RWPE2 (cell line): ENCODE measurements around the gene PRKCE.

Experiments used
- ATAC-seq: fragments of 200-7000 bp; cut with Tn5 transposase; 3 replicates; pipeline ENCODE4 v1.9.1; 2021; ENCODE audit warnings: low read depth
- DNase-seq: peaks from one replicate; pipeline ENCODE4 v3.0.0-alpha.2; 2020; ENCODE audit warnings: low spot score
- H3K27ac ChIP-seq: fragments of 450-650 bp; 2 replicates; pipeline ENCODE4 v1.5.1; 2017; ENCODE audit warnings: mild to moderate bottlenecking; ENCODE audit not compliant: poor library complexity, severe bottlenecking
- H3K27me3 ChIP-seq: fragments of 250-450 bp; sonication (Bioruptor Pico); 2 replicates; pipeline ENCODE4 v1.5.1; 2021; ENCODE audit warnings: mild to moderate bottlenecking, moderate library complexity; ENCODE audit not compliant: insufficient read depth, poor library complexity, severe bottlenecking
- H3K36me3 ChIP-seq: fragments of 250-450 bp; sonication (Bioruptor Pico); 2 replicates; pipeline ENCODE4 v1.5.1; 2020; ENCODE audit warnings: low read depth, mild to moderate bottlenecking, moderate library complexity
- H3K4me1 ChIP-seq: fragments of 250-450 bp; sonication (Bioruptor Pico); 2 replicates; pipeline ENCODE4 v1.5.1; 2021; ENCODE audit warnings: mild to moderate bottlenecking, moderate library complexity; ENCODE audit not compliant: insufficient read depth, poor library complexity, severe bottlenecking
- H3K4me3 ChIP-seq: fragments of 250-450 bp; sonication (Bioruptor Pico); 2 replicates; pipeline ENCODE4 v1.5.1; 2021; ENCODE audit warnings: mild to moderate bottlenecking, moderate library complexity; ENCODE audit not compliant: severe bottlenecking
- H3K9me3 ChIP-seq: fragments of 250-450 bp; sonication (Bioruptor Pico); 2 replicates; pipeline ENCODE4 v1.5.1; 2021; ENCODE audit warnings: mild to moderate bottlenecking, moderate library complexity; ENCODE audit not compliant: severe bottlenecking
- CTCF ChIP-seq: fragments of 450-650 bp; IDR thresholded peaks from one replicate; pipeline ENCODE4 v1.5.1; 2017; ENCODE audit warnings: mild to moderate bottlenecking, moderate library complexity; ENCODE audit not compliant: poor library complexity, severe bottlenecking

The PRKCE gene

GRCh38 chr2:46130511-46130910 lies 479.0 kb downstream of the PRKCE start:
- DNase-seq (no peak), ATAC-seq (no peak)
- no peak overlapping the region for H3K4me3 ChIP-seq
- no peaks in the 10 kb centered on the region for H3K36me3 ChIP-seq
- H3K9me3 ChIP-seq, result no peaks in the 10 kb centered on the region
- H3K4me1 ChIP-seq, result peaks cover 19% of the 10 kb centered on the region
- TF ChIP-seq CTCF, result no peak
- no peaks in the 10 kb centered on the region for H3K27me3 ChIP-seq
- no peak overlapping the region for H3K27ac ChIP-seq

GRCh38 chr2:46132996-46133395 lies 481.5 kb downstream of the PRKCE start:
- no peaks in the 10 kb centered on the region for H3K27me3 ChIP-seq
- no peak for TF ChIP-seq CTCF
- H3K4me3 ChIP-seq, result no peak overlapping the region
- H3K4me1 ChIP-seq, result peaks cover 19% of the 10 kb centered on the region
- DNase-seq (no peak), ATAC-seq (no peak)
- no peaks in the 10 kb centered on the region for H3K9me3 ChIP-seq
- H3K27ac ChIP-seq, result no peak overlapping the region
- no peaks in the 10 kb centered on the region for H3K36me3 ChIP-seq

- H3K36me3 ChIP-seq, result no peaks in the 10 kb centered on the region
- no peak for TF ChIP-seq CTCF
- no peaks in the 10 kb centered on the region for H3K9me3 ChIP-seq
- peaks cover 19% of the 10 kb centered on the region for H3K4me1 ChIP-seq
- H3K4me3 ChIP-seq, result no peak overlapping the region
- peak overlapping the region; percentile 69 for H3K27ac ChIP-seq
- H3K27me3 ChIP-seq, result no peaks in the 10 kb centered on the region
- DNase-seq (no peak), ATAC-seq (peak; percentile 89)
These were observed 483.2 kb downstream of the PRKCE start for GRCh38 chr2:46134531-46135227.

- DNase-seq (no peak), ATAC-seq (peak; percentile 39)
- peak overlapping the region; percentile 69 for H3K27ac ChIP-seq
- no peaks in the 10 kb centered on the region for H3K9me3 ChIP-seq
- H3K36me3 ChIP-seq, result no peaks in the 10 kb centered on the region
- no peak overlapping the region for H3K4me3 ChIP-seq
- no peaks in the 10 kb centered on the region for H3K27me3 ChIP-seq
- peaks cover 19% of the 10 kb centered on the region for H3K4me1 ChIP-seq
- TF ChIP-seq CTCF, result no peak
These were observed 483.9 kb downstream of the PRKCE start for GRCh38 chr2:46135228-46135855.

- TF ChIP-seq CTCF, result no peak
- H3K27ac ChIP-seq, result no peak overlapping the region
- no peaks in the 10 kb centered on the region for H3K36me3 ChIP-seq
- ATAC-seq (no peak), DNase-seq (no peak)
- no peaks in the 10 kb centered on the region for H3K9me3 ChIP-seq
- H3K27me3 ChIP-seq, result no peaks in the 10 kb centered on the region
- no peak overlapping the region for H3K4me3 ChIP-seq
- H3K4me1 ChIP-seq, result peaks cover 19% of the 10 kb centered on the region
These were observed 484.5 kb downstream of the PRKCE start for GRCh38 chr2:46135958-46136357.
